Ureter (tissue), 1 donor: ENCODE results near the gene WDFY2. TPM values are rescaled to one million over a fixed set of nuclear protein-coding genes. Genes with fewer than 3 reads are reported as not detected.
"Not testable (repeated sequence)": the region's sequence is repeated elsewhere in the genome, so short reads cannot be mapped to it uniquely, and the experiment has no call there.

Experiments used
- DNase-seq: peaks from one replicate; pipeline ENCODE4 v3.0.0-alpha.2; 2020; ENCODE audit warnings: low spot score
- total RNA-seq: library from RNA; stranded (reverse); gene quantifications from one replicate; pipeline ENCODE4 v1.2.4, GENCODE V29; 2023
- donor health status: DM: yes; HTN: yes; CAD: no.

The WDFY2 gene
- total RNA-seq, 1 donor from 2014 or later, result 17.2 TPM

DNA sequence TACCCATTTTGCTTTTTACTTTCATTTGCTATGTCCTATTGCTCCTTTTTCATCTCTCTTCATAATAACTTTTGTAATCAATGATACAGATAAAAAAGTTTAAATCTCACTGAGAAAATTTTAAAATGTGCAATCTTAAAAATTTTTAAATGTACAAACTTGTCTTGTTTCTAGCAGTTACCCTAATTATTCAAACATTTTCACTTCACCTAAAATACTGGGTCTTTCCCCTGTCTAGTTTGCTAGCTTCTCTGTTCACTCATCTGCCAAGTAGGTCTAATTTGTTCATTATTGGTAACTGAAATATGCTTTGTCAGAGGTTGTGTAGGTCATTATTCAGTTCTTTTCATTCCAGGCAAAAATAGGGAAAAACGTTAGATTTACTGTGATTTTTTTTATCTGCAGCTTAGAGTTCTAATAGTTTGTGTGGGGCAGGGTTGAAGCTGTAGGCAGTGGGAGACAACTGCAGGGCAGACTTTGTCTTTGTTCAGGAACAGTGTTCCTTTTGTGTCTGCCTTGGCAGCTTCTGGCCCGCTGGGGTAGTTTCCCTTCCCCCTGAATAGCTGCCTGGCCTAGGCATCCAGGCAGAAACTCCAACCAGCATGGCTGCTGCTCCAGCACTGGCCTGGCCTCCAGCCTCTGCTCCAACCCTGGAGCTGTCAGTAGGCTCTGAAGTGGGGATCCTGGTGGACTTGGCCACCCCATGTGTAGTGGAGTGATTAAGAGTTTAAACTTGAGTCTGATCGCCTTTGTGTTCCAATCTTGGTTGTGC is 48.5 kb downstream of the WDFY2 start:
- DNase-seq, result no peak

DNA sequence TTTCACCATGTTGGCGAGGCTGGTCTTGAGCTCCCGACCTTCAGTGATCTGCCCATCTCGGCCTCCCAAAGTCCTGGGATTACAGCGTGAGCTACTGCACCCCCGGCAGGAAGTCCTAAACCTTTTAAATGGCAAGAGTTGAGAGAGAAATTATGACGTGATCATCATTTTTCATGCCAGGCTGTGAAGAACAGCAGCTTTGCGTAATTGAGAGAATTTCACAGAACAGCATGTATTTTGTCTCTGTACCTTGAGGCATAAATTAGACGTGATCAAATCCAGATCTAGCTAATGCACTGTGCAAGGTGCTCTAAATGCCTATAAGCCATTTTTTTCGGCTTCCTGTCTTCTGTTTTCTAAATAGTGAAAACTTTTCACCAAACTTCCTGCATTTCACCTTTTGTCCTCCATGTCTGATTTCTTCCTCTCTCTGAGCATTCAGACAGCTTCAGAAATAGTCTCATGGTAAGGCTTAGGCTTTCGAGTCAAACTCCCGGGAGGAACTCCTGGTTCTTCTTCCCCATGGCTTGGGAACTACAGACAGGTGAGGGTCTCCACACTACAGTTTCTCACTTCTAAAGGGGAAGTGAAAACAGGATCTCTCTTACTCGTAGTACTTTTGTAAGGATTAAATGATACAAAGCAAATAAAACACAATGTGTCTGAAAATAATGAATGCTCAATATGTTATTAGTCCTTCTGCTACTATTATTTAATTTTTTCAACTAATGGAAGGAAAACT is 51.0 kb downstream of the WDFY2 start:
- no peak for DNase-seq

DNA sequence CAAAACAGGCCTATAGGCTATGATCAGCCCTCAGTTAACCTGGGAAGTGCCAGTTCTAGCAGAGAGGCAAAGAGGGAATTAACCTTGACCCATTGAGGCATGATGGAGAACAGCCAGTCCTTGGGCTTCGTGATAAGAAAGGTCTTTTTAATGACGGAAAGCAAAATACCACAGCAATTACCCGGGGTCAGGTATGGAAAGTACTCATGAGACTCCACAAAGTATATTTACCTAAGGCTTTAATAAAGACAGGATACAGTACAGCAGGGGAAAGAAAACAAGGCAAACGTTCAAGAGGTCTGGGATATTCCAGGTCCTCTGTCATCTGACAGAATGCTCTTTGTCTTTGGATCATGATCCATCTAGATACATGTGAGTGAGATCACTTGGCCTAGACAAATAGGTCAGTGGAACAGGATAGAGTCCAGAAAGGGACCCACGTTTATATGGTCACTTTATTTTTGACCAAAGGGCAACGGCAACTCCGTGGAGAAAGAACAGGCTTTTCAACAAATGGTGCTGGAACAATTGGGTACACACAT is 52.2 kb downstream of the WDFY2 start:
- DNase-seq, result no peak

DNA sequence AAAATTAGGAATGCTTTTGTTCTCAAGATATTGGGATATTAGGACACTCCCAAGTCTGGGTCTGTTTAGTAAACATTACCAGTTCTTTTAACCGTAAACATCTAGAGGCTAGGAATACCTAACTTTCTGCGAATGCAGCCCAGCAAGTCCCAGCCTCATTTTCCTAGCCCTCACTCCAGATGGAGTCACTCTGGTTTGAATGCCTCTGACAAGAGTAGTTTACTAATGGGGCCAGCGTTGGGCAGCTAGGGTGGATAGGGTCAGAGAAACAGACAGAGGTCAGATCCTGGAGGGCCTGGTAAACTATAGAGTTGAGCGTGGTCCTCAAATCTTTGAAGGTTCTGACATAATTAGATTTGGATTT is 53.6 kb downstream of the WDFY2 start:
- DNase-seq, result no peak

DNA sequence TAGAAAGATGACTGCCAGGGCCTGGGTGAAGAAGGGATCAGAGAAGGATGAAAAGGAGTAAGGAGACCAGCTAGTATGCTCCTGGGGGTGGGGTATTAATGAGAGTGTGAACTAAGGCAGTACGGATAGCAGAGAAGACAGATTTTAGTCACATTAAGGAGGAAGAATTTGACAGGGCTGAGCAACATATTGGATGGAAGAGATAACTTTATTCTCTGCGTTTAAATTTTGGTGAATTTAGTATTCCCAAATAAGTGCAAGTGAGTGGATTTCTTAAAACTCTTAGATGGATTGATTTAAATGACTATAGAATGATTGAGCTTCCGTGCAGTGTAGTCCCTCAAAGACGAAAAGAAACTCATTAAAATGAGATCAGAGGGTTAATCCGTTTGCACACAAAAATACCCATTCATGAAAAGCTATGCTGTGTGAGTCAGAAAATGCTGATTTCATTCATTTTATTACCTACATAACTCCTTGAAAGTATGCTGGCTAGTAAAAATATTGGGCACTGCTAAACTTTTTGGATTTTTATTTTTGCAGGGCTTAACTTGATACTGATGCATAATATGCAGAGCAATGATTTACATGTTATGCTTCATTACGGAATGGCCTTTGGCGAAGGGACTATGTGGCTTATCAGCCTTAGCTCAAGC is 54.1 kb downstream of the WDFY2 start:
- no peak for DNase-seq

DNA sequence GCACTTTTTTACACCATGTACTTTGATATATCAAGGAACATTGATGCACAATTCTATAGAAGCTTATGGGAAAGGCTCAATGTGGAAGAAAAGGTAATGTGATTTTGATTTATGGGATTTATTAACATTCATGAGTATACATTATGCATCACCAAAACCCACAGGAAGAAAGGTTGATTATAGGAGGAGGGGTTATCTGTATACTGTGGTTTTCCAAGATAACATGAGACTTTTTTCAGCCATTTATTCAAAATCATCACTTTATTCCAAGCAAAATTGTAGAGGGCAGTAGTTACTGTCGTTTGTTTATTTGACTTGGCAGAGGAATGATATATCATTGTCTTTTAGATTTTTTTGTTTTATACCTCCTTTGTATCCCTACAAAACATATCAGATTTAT is 54.9 kb downstream of the WDFY2 start:
- DNase-seq, result no peak

DNA sequence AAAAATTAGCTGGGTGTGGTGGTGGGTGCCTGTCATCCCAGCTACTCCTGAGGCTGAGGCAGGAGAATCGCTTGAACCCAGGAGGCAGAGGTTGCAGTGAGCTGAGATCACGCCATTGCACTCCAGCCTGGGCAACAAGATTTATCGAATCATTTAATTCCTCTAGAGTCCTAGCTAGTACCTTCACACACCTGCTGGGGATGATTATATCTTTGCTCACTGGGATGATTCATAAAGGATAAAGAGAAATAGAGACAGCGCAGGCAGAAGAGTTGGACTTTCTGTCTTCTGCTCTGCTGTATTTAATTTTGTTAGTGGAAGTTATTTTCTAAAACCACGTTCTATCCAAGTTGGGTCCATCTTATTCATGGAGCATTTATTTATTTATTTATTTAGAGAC is 56.4 kb downstream of the WDFY2 start:
- DNase-seq, result not testable (repeated sequence)

DNA sequence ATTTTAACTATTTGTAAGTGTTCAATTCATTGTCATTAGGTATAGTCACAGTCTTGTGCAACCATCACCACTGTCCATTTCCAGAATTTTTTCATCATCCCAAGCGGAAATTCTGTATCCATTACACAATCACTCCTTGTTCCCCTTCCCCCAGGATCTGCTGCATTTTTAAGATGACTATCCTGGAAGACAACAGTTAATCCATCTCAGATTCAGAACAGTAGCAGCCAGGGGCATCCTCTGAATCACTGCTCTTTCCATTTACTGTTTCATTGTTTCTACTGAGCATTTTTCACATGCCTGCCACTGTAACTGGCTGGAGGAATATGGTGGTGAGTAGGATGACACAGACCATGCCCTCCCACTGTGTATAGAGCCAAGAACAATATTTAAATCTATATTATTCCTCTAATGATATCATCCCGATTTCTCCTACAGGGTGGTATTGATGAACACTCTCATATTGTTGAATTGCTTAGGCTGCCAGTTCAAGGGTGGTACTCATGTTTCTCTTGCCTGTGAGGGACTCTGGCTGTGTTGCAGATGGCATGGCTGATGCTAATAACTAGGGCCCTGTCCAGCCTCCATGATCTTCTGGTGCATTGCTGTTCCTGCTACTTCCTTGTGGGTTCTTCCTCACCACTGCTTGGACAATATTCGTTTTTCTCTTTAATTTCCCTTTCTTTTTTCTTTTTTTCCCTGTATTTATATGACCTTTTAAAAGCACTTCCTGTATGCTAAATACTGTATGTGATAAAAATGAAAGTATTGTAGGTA is 59.0 kb downstream of the WDFY2 start:
- DNase-seq, result no peak

DNA sequence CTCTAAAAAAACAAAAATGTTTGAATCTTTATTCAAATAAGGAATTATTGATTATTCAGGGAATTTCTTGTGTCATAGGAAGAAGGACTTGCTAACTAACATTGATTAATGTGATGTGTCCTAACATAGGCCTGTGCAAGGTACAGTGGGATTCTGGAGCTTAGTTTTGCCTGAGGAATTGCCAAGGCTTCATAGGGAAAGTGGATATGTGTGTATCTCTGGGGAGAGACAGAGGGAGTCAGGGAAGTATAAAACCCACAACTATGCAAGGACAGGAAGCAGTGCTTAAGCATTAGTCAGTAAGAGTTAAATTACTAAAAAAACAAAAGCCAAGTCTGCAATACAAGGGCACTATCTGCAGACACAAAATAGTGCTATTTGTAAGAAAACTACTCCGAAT is 59.6 kb downstream of the WDFY2 start:
- no peak for DNase-seq

DNA sequence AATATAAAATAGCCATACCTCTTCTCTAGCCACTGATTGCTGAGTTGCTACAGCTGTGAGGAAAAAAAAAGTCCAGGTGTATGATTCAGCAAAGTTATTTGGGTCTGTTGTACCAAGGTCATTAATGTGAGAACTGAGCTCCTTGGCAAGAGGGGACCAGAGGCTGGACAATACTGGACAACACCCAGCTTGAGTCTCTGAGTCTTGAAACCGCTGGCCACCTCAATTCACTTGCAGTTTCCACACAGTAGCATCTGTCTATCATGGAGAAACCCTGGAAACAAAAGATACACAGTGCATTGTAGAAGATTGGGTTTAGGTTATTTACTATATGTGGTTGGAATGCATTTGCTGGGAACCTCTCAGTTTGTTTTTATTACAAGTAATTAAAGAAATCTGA is 60.4 kb downstream of the WDFY2 start:
- no peak for DNase-seq

DNA sequence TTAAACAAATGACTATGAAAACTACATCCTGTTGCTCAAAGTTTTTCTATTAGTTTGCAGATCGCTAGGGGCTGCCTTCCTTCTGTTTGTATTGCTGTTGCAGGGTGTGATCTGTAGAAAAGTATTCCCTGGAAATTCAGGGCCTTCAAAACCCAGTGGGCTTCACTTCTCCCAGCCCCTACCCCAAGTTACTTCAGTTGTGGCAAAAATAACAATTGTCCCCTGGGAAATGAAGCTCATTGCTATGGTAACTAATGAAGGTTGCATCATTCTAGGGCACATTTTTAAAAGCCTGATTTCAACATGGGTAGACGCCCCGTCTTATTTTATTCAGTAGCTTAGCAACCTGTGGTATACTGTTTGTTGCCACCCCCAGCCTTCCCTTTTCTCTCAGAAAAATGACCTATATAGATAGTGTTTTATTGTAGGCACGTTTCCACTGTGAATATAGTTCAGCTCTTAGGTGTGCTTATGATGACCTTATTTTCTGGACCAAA is 60.9 kb downstream of the WDFY2 start:
- no peak for DNase-seq

DNA sequence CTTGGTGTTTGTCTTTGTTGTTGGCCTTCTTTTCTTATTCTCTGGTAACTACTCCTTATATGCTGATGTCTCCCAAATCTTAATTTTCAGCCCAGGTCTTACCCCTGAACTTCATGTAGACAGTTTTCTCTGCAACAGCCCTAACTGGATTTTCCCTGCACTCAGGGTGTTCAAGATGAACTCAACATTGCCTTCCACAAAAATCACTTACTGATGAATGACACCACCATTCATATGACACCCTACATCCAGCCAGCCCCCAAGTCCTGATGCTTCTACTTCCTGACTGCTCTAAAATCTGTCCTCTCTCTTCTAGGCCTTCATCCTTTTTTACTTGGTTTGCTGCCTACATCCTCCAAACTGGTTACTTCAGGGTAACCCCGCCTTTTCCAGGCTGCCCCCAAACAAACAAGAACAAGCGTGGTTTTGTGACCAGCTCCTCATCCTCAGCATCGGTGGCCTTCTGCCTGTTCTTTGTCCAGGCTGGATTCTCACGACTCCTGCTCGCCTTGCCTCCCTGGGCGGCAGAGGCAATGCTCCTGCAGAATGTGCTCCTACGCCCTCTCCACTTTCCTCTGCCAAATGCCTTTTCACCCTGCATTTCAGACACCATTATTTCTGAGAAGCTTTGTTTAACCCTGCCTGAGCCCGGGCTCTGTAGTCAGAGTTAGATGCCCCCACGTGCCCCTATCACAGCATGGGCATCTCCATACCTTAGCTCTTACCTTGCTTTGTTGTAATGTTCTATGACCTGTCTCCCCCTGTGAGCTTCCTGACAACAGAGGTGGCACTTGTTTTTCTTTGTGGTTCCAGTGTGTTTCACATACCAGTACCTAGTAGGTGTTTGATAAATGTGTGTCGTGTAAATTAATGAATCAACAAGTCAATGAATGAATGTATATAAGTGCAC is 61.8 kb downstream of the WDFY2 start:
- DNase-seq, result no peak

DNA sequence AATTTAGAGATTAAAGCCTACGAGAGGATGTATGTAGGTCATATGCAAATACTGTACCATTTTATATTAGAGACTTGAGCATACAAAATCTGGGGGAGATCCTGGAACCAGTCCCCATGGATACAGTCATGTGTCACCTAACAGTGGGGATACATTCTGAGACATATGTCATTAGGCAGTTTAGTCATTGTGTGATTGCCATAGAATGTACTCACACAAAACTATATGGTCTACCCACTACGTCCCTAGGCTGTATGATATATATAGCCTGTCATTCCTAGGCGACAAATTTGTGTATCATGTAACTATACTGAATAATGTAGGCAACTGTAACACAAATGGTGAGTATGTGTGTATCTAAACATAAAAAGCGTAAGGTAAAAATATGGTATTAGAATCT is 62.8 kb downstream of the WDFY2 start:
- no peak for DNase-seq

DNA sequence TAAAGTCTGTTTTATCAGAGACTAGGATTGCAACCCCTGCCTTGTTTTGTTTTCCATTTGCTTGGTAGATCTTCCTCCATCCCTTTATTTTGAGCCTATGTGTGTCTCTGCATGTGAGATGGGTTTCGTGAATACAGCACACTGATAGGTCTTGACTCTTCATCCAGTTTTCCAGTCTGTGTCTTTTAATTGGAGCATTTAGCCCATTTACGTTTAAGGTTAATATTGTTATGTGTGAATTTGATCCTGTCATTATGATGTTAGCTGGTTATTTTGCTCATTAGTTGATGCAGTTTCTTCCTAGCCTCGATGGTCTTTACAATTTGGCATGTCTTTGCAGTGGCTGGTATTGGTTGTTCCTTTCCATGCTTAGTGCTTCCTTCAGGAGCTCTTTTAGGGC is 67.9 kb downstream of the WDFY2 start:
- not testable (repeated sequence) for DNase-seq

DNA sequence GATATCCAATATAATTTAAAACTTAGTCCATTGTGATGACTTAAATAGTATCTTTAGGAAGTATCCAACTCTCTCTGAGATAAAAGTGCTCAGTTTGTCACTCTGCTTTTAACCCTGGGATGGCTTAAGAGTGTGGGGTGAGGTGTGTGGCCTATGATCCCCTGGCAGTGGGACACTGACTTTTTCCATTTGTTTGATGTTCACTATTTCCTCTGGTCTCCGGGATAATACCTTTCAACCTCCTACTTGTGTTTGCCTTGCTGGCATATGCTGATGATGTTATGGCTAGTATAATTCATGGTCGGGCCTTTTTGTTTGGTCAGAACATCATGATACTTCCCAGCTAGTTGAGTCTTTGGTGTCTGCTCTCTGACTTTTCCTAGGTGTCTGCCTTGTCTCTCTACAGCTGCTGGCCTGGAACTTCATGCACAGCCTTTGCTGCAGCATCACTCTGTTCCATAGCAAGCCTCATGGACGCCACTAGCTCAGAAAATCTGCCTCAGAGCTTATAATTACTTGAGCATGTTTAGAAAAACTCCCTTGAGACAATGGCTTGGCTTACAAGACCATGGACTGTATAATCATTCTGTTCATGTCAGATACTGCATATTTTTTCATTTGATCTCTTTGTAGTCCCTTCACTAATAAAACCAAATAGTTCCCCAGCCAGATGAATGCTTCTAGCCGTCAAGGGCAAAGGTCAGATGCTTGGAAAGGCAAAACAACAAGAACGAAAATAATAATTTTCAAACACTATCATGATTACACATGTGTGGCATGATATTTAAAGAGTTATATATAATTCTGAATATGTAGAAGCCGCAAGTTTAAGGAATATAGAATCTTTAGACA is 75.2 kb downstream of the WDFY2 start:
- DNase-seq, result no peak

DNA sequence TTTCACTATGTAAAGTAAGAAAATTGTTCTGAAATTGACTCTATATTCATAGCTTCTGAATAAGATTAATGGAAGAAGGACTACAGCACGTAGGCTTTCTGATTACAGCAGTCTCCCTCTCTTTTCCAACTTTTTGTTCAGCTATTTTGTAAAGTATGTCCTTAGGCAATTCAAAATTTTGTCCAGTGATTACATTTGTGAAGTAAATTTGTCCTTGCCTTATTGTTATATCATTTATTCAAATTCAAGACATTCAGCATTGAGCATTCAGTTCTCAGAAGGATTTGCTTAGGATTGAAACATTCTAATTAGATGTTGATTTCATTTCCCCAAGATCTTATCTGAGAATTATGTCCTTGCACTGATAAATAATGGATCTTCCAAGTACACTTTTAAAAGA is 76.6 kb downstream of the WDFY2 start:
- DNase-seq, result no peak

DNA sequence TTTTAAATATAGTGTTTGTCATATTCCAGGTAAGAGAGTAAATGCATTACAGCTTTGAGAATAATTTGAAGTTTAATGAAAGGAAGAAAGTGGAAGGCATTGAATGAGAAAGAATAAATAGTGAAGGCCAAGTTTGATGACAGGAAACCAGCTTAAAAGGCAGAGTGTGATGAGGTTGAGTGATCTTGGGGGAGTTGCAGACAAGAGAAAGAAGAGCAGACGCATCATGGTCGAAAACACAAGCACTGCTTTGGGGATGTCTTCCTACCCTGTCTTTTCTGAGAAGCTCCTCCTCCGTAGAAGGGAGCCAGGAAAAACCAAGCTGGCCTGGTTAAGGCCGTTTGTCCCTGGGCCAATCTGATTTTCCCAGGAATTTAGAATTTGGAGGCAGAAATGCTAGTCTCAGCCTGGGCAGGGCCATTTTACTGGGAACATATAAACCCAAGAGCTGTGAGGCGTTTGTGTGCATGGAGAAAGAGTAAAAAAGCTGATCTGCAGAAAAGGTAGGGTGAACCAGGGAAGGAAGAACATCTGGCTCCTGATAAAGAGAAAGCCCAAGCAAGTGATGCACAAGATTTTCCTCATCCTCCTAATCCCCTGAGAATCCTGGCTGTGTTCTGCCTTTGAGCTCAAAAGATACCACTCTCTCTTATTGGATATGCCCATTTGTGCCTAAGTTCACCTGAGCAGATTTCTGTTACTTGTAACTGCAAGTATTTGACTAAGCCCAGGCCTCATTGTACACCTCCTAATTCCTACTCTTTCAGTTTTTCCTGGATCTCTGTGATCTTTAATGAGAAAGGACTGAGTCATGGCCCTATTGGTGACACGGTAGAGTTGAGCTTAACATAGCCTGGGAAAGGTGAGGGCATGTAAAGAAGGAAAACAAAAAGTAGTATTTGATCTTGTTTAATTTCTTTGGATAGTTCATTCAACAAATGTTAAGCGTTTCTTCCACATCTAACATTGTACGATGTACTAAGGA is 80.0 kb downstream of the WDFY2 start:
- no peak for DNase-seq

DNA sequence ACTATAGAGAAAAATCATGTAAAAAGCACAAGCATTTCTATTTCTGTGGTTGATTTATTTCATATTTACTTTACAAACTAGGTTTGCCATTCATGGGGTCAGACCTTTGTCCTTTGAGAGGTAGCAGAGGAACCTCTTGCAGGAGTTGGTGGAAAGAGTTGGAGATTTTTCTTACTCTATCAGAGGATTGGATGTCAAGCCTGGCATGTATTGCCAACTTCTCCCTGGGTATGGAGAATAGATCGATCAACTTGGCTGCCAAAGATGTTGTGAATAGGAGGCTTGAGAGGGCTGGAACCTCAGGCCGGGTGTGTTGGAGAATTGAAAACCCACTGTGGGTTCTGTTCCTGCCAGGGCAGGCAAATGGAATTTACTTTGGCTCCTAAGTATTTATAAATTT is 81.2 kb downstream of the WDFY2 start:
- DNase-seq, result no peak
